Stomach (tissue), 19 donors: ENCODE measurements around the gene CEP85L. TPM values are rescaled to one million over a fixed set of nuclear protein-coding genes. Genes with fewer than 3 reads are reported as not detected.

Experiments
- DNase-seq, 2 donors: peaks; one replicate each; pipeline versions ENCODE4 v3.0.0 to v3.0.0-alpha.2; 2013 to 2019
- H3K27ac ChIP-seq, 5 donors: fragments of 200-600 bp in 4 of 5; sonication (generic) in 4 of 5; one replicate each; pipeline ENCODE4 v1.5.1; 2013 to 2019; ENCODE audit warnings: mild to moderate bottlenecking in 1 of 5, moderate library complexity in 1 of 5
- H3K27me3 ChIP-seq, 3 donors: fragments of 200-600 bp; sonication (generic); one replicate each; pipeline ENCODE4 v1.5.1; 2017 to 2019; ENCODE audit warnings: mixed run types in 1 of 3
- H3K36me3 ChIP-seq, 4 donors: fragments of 200-600 bp; sonication (generic); 1 replicate in 3 of 4; 2 replicates in 1 of 4; pipeline ENCODE4 v1.5.1; 2016 to 2019
- H3K4me1 ChIP-seq, 4 donors: fragments of 200-600 bp; sonication (generic); one replicate each; pipeline ENCODE4 v1.5.1; 2016 to 2019
- H3K4me3 ChIP-seq, 4 donors: fragments of 200-600 bp; sonication (generic) in 3 of 4; one replicate each; pipeline ENCODE4 v1.5.1; 2016 to 2019; ENCODE audit warnings: mild to moderate bottlenecking in 1 of 4
- H3K9me3 ChIP-seq, 4 donors: fragments of 200-600 bp; sonication (generic); one replicate each; pipeline ENCODE4 v1.5.1; 2016 to 2019
- EP300 ChIP-seq: sonication (generic); formaldehyde crosslinking; IDR thresholded peaks from one replicate; pipeline ENCODE4 v1.6.1; 2017; ENCODE audit warnings: antibody characterized with exemption
- POLR2A ChIP-seq, 4 donors: fragments of 450-650 bp; IDR thresholded peaks; one replicate each; pipeline ENCODE4 v1.6.1; 2016; ENCODE audit warnings: antibody characterized with exemption in 4 of 4, control low read depth in 2 of 4, mild to moderate bottlenecking in 1 of 4, moderate library complexity in 1 of 4
- POLR2AphosphoS5 ChIP-seq, 3 donors: sonication (generic); formaldehyde crosslinking; IDR thresholded peaks; one replicate each; pipeline ENCODE4 v1.6.1; 2016; ENCODE audit warnings: antibody characterized with exemption in 3 of 3
- WGBS, 5 donors: extraction: QIAGEN DNeasy Blood & Tissue Kit in 3 of 5; methylation state at CpG; one replicate each; pipeline versions ENCODE4 v1.1.5 to v1.1.7; 2013 to 2018; 5-methylcytosine and 5-hydroxymethylcytosine counted together
- intact Hi-C: fragments of 100-400 bp; cut with DNase I; formaldehyde crosslinking; loops from one replicate; pipeline ENCODE4 v1.15.1; 2023; ENCODE audit warnings: low total_unique reads
- long read RNA-seq, 10 donors: transcript quantifications; one replicate each; lab custom pipeline, GENCODE V29; 2026
- polyA plus RNA-seq, 3 donors: library from polyadenylated mRNA; stranded (reverse); fragments of 200-250 nt; gene quantifications; one replicate each; pipeline ENCODE4 v1.2.3, GENCODE V29; 2013
- total RNA-seq, 5 donors: library from RNA; depleted of rRNA; stranded (reverse); fragments of >200 nt; gene quantifications; one replicate each; pipeline versions ENCODE4 v1.1.0 to v1.2.3, GENCODE V29; 2014 to 2016
- TF ChIP-seq, protein P1 (sequence below), 7 experiments: fragments of 450-650 bp in 4 of 7; fragments of 200-600 bp in 3 of 7; sonication (generic) in 3 of 7; IDR thresholded peaks; one replicate each; pipeline ENCODE4 v1.5.1; 2016 to 2019; ENCODE audit warnings: antibody characterized with exemption in 7 of 7, control low read depth in 2 of 7, mild to moderate bottlenecking in 1 of 7
- donor health status: healthy with polysubstance abuse.
- donor health status: Bipolar disorder and iron deficiency.
- donor health status: healthy.

CEP85L gene
- total RNA-seq (10 to 100 TPM in 3 of 5 donors, 1 to 10 TPM in 2; 8.1 to 67.7 (median 45.9) TPM), polyA plus RNA-seq (1 to 10 TPM; 1.5 to 3.1 (median 2.1) TPM)
- long read RNA-seq, donor 1, result 0 reads
- long read RNA-seq, donor 2, full-length matches to known transcripts, result 2 of 2 reads
- long read RNA-seq, donor 2, partial matches to known transcripts, result 0 of 2 reads
- long read RNA-seq, donor 2, other reads (novel, unspliced or antisense), result 0 of 2 reads
- long read RNA-seq, donor 3, result 0 reads
- long read RNA-seq, donor 4, result 0 reads
- long read RNA-seq, donor 5, result 0 reads
- long read RNA-seq, donor 6, full-length matches to known transcripts, result 4 of 4 reads
- long read RNA-seq, donor 6, partial matches to known transcripts, result 0 of 4 reads
- long read RNA-seq, donor 6, other reads (novel, unspliced or antisense), result 0 of 4 reads
- long read RNA-seq, donor 7, result 0 reads
- long read RNA-seq, donor 8, result 0 reads
- long read RNA-seq, donor 9, partial matches to known transcripts, result 6 of 6 reads
- long read RNA-seq, donor 9, other reads (novel, unspliced or antisense), result 0 of 6 reads
- long read RNA-seq, donor 10, result 0 reads

DNA sequence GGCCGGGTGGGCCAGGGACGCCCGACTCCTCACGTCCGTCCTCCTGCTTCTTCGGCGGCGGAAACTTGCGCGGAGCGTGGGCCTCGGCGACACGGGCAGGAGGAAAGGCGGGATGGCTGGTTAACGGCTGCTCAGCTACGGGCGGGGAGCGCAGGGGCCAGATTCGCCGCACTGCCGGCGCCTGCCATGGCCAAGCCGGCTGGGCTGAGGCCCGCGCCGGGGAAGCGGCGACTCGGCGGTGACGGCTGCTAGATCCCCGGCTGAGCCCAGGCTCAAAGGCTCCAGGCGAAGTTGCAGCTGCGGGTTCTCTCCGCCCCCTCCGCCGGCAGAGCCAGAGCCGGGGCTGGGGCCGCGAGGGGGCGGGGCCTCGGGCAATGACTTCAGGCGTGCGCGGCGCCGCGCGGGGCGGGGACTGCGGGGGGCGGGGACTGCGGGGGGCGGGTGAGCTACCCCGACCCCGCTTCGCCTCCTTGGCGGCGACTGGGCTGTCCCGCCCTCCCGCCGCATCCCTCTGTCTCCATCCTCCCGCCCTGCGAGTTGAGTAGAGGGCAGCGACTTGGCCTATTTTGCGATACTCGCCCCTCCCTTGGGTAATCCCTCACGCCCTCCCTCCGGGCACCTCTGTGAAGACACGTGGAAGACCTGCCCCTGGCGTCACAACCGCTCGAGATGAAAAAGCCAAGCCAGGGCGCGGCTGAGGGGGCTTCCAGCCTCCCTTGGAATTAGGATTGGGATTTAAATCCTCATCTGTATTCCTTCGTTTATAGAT lies at the start of gene CEP85L:
Gene CEP85L, minus strand, starts transcription at position 310 of the 769 bp plus-strand sequence. CDS start 322 bp downstream, outside the sequence.
- Histone ChIP-seq H3K9me3 (no peaks in the 10 kb centered on the region), H3K4me3 (peak within 1 kb of the TSS; percentile 79 to 96 (median 92)), H3K27me3 (no peaks in the 10 kb centered on the region), H3K4me1 (peaks cover 4 to 42% (median 28%) of the 10 kb centered on the region in 4 donors), H3K36me3 (no peaks in the 10 kb centered on the region), H3K27ac (peak within 1 kb of the TSS; percentile 97 to 99 (median 98))
- WGBS, 5 donors, result 0 to 1% (median 0%) methylated on average over 28 to 77 of the region's 77 CpGs
- intact Hi-C loops, result no loop called here
- TF ChIP-seq EP300, result no peak
- TF ChIP-seq POLR2A (IDR thresholded peaks at IDR 0.05), result peak in 1 of 4 donors; percentile 81
- peak; percentile 70 to 94 (median 91) for TF ChIP-seq POLR2AphosphoS5 (IDR thresholded peaks at IDR 0.05)
- TF ChIP-seq, protein P1, sequence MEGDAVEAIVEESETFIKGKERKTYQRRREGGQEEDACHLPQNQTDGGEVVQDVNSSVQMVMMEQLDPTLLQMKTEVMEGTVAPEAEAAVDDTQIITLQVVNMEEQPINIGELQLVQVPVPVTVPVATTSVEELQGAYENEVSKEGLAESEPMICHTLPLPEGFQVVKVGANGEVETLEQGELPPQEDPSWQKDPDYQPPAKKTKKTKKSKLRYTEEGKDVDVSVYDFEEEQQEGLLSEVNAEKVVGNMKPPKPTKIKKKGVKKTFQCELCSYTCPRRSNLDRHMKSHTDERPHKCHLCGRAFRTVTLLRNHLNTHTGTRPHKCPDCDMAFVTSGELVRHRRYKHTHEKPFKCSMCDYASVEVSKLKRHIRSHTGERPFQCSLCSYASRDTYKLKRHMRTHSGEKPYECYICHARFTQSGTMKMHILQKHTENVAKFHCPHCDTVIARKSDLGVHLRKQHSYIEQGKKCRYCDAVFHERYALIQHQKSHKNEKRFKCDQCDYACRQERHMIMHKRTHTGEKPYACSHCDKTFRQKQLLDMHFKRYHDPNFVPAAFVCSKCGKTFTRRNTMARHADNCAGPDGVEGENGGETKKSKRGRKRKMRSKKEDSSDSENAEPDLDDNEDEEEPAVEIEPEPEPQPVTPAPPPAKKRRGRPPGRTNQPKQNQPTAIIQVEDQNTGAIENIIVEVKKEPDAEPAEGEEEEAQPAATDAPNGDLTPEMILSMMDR (IDR thresholded peaks at IDR 0.05), result peak in 2 of 7 experiments; percentile 5 to 35
- peak; percentile 94 to 97 for DNase-seq

DNA sequence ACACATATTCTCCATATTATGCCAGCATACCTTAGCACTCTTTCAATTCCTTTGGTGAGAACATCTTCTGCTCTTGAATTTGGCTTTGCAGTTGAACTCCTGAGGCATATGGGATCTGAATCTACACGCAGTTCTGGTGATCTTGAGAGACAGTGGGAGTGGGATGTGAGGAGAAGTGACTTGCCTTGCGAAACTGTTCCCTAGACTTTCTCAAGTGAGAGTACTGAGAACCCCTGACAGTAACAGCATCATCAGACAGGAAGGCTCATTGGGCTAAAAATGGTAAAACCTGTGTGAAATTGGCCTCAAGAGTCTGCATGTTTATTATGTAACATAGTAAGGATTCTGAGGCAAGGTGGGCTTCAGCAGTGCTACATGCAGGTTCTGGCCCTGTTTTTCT lies 49.1 kb upstream of the CEP85L start:
- no peak overlapping the region for H3K4me3 ChIP-seq
- H3K27ac ChIP-seq, result no peak overlapping the region
- no peaks in the 10 kb centered on the region for H3K36me3 ChIP-seq
- H3K9me3 ChIP-seq, result no peaks in the 10 kb centered on the region
- peaks cover 4 to 10% (median 9%) of the 10 kb centered on the region in 4 donors for H3K4me1 ChIP-seq
- intact Hi-C loops, result no loop called here
- no peak for DNase-seq
- TF ChIP-seq, protein P1 (IDR thresholded peaks at IDR 0.05), result no peak
- TF ChIP-seq EP300 (no peak), POLR2A (IDR thresholded peaks at IDR 0.05) (no peak), POLR2AphosphoS5 (IDR thresholded peaks at IDR 0.05) (no peak)
- no peaks in the 10 kb centered on the region for H3K27me3 ChIP-seq
- WGBS, 5 donors, result 89 to 100% (median 94%) methylated on average over 2 of the region's 2 CpGs

DNA sequence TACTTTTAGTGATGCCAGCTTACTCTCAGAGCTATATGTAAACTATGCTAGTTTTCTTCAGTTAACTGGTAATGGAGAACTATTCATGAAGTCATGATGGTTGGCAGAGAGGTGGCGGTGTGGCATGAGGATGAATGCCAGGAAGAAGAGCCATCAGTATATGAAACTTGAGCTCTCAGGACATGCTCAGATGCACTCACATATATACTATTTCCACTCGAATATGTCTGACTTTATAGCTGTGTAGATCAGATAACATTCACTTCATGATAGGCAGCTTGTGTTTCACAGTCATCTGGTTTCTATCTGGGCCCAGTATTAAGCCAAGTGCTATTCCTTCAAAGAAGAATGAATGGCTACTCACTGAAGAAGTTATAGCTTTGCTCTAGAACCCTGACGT lies 46.2 kb upstream of the CEP85L start:
- intact Hi-C loops, result no loop called here
- H3K4me3 ChIP-seq, result no peak overlapping the region
- H3K36me3 ChIP-seq, result no peaks in the 10 kb centered on the region
- WGBS, 5 donors, result 74 to 83% (median 77%) methylated on average over 3 of the region's 3 CpGs
- no peak overlapping the region for H3K27ac ChIP-seq
- no peaks in the 10 kb centered on the region for H3K9me3 ChIP-seq
- no peaks in the 10 kb centered on the region for H3K4me1 ChIP-seq
- no peak for DNase-seq
- TF ChIP-seq POLR2AphosphoS5 (IDR thresholded peaks at IDR 0.05) (no peak), EP300 (no peak), POLR2A (IDR thresholded peaks at IDR 0.05) (no peak)
- TF ChIP-seq, protein P1 (IDR thresholded peaks at IDR 0.05), result no peak
- no peaks in the 10 kb centered on the region for H3K27me3 ChIP-seq

DNA sequence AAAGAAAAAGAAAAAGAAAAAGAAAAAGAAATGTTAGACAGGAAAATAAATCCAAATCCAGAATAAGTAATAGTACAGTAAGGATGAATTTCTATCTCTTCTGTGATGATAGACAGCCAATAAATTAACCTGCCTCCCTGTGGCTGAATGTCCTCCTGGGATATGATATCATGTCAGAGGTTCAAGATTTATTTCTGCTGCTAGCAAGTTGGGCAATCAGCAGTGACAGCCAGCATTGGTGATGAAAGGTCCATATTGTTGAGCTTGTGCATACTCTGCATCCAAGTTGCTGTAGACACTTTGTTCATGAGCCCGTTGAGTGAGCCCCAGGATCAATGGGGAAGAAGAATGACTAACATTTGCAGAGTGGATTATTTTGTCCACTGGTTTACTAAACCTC lies 44.9 kb upstream of the CEP85L start:
- Histone ChIP-seq H3K36me3 (no peaks in the 10 kb centered on the region), H3K4me1 (no peaks in the 10 kb centered on the region), H3K27me3 (no peaks in the 10 kb centered on the region), H3K9me3 (no peaks in the 10 kb centered on the region), H3K4me3 (no peak overlapping the region), H3K27ac (no peak overlapping the region)
- TF ChIP-seq POLR2AphosphoS5 (IDR thresholded peaks at IDR 0.05), result no peak
- TF ChIP-seq, protein P1 (IDR thresholded peaks at IDR 0.05), result no peak
- TF ChIP-seq POLR2A (IDR thresholded peaks at IDR 0.05), result no peak
- TF ChIP-seq EP300, result no peak
- DNase-seq, result no peak
- WGBS, 5 donors, result 88 to 95% (median 94%) methylated on average over 1 of the region's 1 CpG
- intact Hi-C loops, result no loop called here
